Measurements from ENCODE around the gene S100A7A.
"Not testable (repeated sequence)": the region's sequence is repeated elsewhere in the genome, so short reads cannot be mapped to it uniquely, and the experiment has no call there.

S100A7A gene

DNA sequence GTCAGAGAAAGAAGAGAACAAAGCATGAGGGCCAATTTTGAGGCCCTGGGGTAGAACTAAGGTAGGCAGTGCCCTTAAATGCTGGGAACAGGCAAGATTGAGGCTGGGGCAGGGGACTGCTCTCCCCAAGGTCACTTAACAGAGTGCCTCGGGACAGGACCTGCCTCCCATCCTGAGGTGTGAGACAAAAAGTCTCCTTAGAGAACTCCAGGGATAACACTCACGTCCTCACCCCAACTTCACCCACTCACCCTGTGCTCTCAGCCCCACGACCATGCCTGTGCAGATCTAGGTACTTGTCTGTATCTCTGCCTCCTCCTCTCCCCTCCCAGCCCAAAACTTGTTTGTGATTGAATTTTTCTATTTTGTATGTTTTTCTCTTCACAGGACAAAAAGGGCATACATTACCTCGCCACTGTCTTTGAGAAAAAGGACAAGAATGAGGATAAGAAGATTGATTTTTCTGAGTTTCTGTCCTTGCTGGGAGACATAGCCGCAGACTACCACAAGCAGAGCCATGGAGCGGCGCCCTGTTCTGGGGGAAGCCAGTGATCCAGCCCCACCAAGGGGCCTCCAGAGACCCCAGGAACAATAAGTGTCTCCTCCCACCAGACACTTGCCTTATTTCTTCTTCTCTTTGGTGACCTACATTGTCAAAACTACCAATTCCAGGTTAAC, 2.6 kb downstream of the S100A7A start:
- DNase-seq; in situ Hi-C loops (cut with MboI; ENCODE audit: low pct_unique_long_range_greater_than_20kb, low sequenced_read_pairs): not testable (repeated sequence)

DNA sequence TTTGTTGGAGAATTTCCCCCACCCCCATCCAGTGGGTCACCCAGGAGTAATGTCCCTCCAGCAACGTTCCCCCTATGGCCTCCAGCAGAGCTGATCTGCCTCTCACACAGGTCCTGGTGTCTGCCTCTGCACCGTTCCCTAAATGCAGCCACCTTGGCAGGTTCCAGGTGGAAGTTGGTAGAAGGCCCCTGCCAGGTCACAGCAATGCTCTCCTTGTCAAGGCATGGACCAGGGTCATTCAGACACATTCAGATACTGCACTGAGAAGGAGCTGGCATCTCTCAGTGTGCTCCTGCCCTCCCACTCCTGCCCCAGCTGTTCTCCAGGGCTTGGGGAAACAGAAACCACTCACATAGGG, 3.1 kb downstream of the S100A7A start:
- DNase-seq; in situ Hi-C loops (cut with MboI; ENCODE audit: low pct_unique_long_range_greater_than_20kb, low sequenced_read_pairs): not testable (repeated sequence)

DNA sequence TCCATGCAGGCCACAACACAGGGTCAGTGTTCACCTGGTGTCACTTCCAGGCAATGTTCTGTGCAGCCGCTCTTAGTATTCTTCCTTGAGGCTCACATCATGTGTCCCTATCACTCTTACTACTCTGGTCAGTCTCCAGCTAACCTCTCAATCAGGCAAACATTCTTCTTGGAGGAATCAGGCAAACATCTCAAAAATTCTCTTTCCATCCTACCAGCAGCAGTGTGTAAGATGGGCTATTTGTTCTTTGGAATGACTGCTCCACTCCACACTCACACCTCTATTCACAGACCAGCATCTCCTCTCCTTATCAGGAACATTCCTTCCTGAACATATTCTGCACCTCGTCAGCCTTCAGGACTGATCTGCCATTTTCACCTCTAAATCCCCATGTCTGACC, 4.0 kb downstream of the S100A7A start:
- in situ Hi-C loops (cut with MboI; ENCODE audit: low pct_unique_long_range_greater_than_20kb, low sequenced_read_pairs), result no loop called here
- DNase-seq, result no peak

DNA sequence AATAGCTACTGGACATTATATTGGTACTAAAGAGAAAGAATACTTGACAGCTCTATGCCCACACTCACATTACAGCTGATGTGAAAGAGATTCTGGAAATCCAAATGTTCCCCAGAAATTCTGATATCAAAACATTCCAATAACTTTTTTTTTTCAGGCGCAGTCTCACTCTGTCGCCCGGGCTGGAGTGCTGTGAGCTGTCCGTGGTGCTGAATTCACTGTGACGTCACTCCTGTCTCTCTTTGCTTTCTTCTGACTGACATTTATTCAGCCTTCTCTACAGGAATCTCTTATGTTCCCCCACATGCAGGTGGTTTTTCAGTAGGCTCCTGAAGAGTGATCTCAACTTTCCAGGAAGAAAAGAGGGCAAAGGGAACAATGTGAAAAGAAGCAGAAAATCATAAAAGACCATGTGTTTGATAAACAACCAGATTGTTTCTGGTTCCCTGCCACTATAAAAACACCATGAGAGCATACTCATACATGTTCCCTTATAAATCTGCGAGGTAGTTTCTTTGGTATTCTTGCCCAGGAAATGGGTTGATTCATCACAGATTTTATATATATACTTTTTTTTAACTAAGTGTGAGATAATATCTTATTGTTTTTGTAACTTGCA, 6.2 kb downstream of the S100A7A start:
- peak; percentile 68 for DNase-seq
- in situ Hi-C loops (cut with MboI; ENCODE audit: low pct_unique_long_range_greater_than_20kb, low sequenced_read_pairs), result no loop called here

DNA sequence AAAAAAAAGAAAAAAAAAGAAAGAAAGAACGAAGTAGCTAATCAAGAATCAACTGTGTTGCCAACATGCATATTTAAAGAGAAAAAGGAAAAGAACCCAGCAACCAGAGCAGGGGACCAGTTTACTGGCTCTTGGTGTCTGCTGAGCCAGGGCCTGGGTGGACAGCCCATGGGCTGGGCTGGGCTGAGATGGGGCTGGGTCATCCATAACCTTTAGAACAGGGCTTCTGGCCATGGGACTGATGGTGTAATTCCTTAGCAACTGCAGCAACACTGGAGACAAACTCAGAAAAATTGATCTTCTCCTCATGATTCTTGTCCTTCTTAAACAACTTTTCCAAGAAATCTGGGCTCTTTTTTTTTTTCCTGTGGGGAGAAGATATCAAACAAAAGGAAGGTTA, 10.5 kb downstream of the S100A7A start:
- DNase-seq, result no peak
- in situ Hi-C loops (cut with MboI; ENCODE audit: low pct_unique_long_range_greater_than_20kb, low sequenced_read_pairs), result no loop called here

DNA sequence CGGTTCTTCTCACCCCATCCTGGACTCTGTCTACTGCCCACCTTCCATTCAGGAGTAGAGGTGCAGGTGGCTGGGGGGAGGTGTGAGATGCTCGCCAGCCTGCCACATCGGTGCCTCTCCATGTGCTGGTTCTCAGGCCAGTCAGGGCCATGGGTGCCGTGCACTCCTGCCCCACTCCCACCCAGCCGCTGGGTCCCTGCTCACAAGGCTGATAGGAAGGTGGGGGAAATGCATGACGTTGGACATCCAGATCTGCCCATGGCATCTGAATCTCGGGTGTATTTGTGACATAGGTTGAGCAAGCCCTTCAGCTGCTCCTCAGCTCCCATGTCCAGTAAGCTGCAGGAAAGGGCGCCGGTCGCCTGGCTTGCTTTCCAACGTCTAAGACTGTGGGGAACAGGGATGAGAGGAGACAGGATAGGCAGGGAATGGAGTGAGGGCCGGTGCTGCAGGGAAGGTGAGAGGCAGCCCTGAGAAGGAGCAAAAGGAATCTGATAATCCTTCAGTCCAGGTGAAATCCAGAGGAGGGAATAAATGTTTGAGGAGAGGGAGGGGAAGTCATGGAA, 11.8 kb downstream of the S100A7A start:
- no peak for DNase-seq
- in situ Hi-C loops (cut with MboI; ENCODE audit: low pct_unique_long_range_greater_than_20kb, low sequenced_read_pairs), result no loop called here

DNA sequence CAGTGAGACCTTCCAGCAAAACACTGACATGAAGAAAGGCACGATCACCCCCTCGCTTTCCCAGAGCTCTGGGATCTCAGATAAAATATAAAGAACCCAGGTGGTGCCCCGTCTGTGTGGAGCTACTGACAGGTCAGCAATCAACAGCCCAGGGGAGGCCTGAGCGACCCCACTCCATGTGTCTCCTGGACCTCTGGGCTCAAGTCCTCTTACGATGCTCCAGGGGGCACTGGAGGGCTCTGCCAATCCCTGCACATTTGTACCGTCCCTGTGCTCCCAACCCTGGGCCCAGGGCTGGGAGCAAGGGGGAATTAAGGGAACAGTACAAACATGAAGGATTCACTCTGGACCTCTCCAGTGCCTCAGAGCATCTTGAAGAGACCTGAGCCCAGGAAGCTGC, 12.5 kb downstream of the S100A7A start:
- in situ Hi-C loops (cut with MboI; ENCODE audit: low pct_unique_long_range_greater_than_20kb, low sequenced_read_pairs), result no loop called here
- no peak for DNase-seq

DNA sequence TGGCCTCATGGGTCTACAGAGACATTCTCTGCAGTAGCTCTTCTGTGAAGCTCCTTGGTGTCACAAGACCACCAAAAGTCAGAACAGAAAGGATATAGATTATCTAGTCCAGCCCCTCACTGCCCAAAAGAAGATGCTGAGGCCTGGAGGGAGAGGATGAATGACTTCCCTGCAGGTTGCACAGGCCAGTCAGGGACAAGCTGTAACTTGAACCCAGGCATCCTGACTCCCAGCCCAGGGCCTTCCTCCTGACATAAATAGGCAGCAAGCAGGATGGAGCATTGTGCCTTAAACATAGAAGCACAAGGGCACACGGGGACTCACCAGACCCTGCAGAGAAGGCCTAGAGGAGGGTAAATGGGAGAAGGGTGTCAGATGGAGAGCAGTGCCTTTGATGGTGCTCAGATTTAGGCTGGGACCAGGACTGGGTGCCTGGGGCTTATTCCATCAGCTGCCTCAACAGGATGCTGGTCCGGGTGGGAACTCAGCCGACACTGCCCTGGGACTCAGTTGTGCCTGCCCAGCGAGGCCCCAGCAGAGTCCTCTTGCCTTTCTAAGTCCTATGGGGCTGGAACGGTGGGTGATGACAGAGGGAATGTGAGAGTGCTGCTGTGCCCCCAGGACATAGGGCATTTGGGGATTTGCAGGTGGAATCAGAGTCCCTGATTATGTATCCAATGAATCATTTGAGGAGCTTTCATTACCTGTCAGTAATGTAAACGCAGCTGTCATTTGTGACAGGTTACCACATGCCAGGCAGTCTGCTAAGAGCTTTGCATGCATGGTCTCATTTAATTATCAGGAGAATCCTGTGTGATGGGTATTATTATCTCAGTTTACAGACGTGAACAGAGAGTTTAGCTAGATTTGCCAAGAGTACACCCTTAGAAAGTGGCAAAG, 13.2 kb downstream of the S100A7A start:
- DNase-seq, result no peak
- in situ Hi-C loops (cut with MboI; ENCODE audit: low pct_unique_long_range_greater_than_20kb, low sequenced_read_pairs), result no loop called here

DNA sequence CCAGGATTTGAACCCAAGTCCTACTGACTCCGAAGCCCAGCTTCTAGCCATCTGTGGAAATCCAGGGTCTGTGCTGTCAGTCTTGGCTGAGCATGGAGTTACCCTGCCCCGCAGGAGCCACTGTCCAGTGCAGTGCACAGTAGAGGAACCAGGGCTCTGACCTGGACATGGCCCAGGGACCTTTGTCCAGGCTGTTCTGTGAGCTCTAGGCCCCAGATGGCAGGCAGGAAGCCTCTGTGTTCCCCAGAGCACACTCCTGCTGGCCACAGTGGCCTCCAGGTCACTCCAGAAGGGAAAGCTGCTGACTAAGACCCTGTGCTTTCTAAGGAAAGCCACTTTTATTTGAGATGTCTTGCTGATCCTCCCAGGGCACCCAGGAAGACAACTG, 13.8 kb downstream of the S100A7A start:
- in situ Hi-C loops (cut with MboI; ENCODE audit: low pct_unique_long_range_greater_than_20kb, low sequenced_read_pairs), result no loop called here
- DNase-seq, result no peak

DNA sequence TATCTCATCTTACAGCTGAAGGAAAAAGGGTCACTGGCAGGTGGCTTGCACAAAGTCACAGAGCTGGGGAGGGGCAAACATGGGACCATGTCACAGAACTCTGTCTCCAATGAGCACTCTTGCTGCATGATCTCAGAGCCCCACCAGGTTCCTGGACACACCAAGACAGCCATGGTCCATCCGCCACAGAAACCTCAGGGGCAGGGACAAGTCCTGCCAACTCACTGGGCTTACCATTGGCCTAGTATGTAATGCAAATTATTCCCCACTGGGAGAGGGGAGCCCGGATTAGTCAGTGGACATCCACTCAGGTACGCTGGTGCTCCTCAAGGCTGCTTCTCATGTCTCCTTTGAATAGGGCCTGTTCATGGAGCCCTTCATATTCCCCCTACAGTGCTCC, 14.2 kb downstream of the S100A7A start:
- DNase-seq, result no peak
- in situ Hi-C loops (cut with MboI; ENCODE audit: low pct_unique_long_range_greater_than_20kb, low sequenced_read_pairs), result no loop called here

DNA sequence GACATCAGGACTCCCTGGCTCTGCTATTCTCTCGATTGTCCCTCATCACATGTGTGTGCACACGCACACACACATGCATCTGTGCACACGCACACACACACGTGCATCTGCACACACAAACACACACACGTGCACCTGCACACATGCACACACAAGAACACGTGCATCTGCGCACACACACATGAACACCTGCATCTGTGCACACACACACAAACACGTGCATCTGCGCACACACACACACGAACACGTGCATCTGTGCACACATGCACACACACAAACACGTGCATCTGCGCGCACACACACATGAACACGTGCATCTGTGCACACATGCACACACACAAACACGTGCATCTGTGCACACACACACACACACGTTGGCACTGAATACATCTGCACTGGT, 14.7 kb downstream of the S100A7A start:
- DNase-seq, result no peak
- in situ Hi-C loops (cut with MboI; ENCODE audit: low pct_unique_long_range_greater_than_20kb, low sequenced_read_pairs), result no loop called here

DNA sequence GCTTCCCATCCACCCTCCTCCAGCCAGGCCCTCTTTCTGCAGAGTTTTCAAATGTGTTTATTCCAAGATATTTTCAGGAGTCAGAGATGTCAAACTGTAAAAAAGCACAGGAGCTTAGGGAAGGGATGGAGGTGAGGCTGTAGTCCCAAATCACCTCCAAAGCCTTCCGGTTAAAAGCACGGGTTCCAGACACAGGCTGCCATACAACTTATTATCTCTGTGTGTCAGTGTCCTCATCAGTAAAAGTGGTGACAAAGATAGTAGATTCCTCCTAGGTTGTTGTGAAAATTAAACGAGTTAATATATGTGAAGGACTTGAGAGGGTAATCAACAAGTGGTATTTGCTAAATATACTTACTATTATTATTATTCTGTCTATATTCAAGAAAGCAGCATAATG, 15.1 kb downstream of the S100A7A start:
- DNase-seq, result no peak
- in situ Hi-C loops (cut with MboI; ENCODE audit: low pct_unique_long_range_greater_than_20kb, low sequenced_read_pairs), result no loop called here

DNA sequence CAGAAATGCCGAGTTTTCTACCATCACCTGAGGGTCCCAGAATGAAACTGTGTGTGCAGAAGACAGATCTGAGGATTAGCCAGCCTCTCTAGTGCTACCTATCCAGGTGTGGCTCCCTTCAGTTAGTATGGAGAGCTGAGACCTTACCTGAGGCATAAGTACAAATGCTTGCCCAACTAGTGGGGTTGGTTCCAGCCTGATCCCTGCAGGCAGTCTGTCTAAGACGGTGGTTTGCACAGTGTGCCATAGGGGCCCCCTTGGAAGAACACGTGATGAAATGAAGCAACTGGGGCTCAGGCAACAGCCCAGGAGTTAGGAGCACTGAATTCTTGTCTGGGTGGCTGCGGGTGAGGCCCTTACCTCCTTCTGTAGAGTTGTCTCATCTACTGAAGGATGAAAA, 15.6 kb downstream of the S100A7A start:
- DNase-seq, result no peak
- in situ Hi-C loops (cut with MboI; ENCODE audit: low pct_unique_long_range_greater_than_20kb, low sequenced_read_pairs), result no loop called here

DNA sequence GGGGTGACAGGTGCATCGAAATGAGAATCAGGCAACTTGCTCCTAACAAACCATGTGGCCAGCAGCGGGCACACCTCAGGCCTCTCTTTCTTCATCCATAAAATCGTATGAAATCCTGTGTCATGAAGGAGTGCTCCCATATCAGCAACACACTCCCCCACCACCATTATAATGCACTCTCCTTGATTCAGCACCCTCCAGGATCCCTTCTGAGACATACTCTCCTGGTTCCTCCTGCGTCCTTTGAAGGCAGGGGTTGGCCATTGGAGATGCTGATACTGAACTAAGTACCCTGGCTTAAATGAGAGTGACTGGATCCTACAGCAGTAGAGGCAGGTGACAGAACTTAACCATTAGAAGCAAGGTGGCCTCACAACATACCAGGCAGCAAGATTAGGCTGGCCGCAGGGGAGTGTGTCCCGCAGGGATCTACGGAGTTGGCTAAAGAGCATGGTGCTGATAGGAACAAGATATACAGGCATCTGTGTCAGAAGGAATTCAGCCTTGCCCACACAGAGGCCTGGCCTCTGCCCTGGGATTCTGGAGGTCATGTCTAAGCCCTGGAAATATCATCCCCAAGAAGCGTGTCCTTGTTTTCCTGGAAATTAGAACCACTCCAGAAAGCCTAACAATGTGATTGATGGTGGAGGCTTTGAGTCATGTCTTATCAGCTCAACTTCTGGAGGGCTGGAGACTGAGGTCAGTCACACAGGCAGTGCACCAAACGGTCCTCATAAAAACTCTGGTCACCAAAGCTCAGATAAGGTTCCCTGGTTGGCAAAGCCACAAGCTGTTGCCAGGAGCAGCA, 16.8 kb downstream of the S100A7A start:
- DNase-seq, result no peak
- in situ Hi-C loops (cut with MboI; ENCODE audit: low pct_unique_long_range_greater_than_20kb, low sequenced_read_pairs), result no loop called here

DNA sequence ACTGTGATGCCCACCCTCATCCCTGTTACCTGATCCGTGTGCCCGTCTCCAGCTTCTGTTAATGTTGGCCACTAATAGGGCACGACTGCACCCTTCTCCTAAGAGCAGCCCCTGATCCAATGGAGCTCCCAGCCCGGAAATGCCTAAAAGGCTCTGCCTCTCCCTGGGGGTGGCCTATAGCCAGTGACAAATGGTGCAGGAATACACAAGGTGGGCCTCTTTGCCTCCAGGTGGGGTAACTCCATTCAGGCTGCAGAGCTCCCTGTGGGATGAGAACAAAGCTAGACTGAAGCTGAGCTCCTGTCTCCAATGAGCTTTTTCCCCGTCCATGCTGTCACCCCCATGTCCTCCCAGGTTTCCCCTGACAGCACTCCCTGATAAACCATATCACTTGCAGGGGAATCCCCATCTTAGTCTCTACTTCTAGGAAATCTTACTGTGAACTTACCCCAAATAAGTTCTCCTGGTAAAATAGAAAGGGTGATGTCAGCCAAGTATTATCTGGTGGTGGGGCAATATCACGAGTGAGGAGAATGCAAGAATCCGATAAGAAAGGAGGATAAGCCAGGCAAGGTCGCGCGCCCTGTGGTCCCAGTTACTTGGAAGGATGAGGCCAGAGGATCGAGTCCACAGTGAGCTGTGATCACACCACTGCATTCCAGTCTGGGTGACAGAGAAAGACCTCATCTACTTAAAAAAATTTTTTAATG, 18.6 kb downstream of the S100A7A start:
- in situ Hi-C loops (cut with MboI; ENCODE audit: low pct_unique_long_range_greater_than_20kb, low sequenced_read_pairs), result no loop called here
- DNase-seq, result no peak

DNA sequence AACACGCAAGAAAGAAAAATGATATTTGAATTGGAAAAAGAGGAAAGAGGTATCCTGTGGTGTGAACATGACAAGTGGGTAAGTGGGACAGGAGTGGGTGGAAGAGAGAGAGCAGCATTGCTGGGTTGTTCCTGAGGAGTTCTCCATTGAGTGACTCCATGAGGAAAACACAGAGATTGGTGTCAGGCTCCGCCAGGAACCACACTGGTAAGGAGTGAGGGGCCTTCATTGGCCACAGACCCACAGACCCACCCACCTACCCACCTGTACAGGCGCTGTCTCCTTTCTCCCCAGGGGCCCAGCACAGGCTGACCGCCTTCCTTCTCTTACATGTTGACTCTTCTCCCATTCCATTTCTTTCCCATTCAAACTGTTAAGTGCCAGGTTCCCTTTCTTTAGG, 20.9 kb downstream of the S100A7A start:
- in situ Hi-C loops (cut with MboI; ENCODE audit: low pct_unique_long_range_greater_than_20kb, low sequenced_read_pairs), result no loop called here
- no peak for DNase-seq

DNA sequence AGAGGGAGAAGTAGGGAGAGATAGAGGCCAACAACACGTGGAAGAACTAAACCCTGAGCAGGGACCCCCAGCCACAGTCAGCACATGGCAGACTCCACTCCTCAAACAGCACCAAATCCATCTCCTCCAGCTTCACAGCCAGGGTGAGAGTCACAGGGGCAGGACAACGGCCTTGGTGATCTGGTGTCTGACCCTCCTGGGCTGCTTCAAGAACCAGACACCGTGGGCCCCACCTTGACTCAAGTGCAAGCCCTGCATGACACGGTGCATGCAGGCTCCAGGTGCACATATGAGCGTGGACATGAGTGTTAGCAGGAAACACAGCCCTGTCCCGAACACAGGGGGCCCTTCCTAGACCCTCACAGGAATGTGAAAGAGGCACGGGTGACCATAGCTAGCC, 22.3 kb downstream of the S100A7A start:
- in situ Hi-C loops (cut with MboI; ENCODE audit: low pct_unique_long_range_greater_than_20kb, low sequenced_read_pairs), result no loop called here
- DNase-seq, result no peak

DNA sequence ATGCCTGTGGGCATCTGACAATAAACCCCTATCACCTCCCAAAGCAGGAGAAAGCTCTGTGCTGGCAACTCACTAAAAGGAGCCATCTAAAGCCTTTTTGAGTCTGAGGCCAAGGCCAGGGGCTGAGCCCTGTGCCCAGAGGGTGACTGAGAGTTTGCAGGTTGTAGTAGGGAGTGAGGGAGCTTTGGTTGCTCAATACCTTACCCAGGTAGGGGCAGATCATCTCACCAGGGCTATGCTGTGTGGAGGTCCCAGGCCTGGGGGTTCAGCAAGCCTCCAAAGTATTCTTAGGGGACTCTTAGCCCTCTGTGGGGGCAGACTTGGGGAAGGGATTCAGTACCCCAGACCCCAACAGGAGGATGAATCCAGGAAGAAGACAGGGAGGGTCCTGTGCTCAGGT, 23.0 kb downstream of the S100A7A start:
- DNase-seq, result no peak
- in situ Hi-C loops (cut with MboI; ENCODE audit: low pct_unique_long_range_greater_than_20kb, low sequenced_read_pairs), result no loop called here

DNA sequence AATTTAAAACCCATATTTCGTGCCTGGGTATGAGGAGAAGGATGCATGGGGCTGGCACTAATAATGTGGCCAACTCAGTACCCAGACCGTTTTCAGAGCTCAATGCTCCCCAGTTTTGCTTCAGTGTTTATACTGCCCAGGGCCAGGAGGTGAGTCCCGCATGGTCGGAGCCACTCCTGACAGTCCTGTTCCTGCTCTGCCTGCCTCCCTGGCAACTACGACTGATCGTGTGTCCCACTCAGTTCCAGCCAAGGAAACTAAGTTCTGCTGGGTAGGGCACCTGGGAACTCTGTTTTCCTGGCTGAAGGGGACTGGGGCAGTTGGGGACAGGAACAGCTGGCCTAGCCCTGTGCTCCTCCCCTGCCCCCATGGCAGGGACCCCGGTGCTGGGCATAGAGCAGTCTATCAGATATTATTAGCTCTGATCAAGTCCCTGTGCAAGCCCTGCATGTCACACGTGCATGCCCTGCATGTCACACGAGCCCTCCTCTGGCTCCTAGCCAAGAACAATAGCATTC, 25.0 kb downstream of the S100A7A start:
- in situ Hi-C loops (cut with MboI; ENCODE audit: low pct_unique_long_range_greater_than_20kb, low sequenced_read_pairs), result no loop called here
- no peak for DNase-seq
